GM10248 (cell line): ENCODE results near the gene METTL1.

Experiments
- CTCF ChIA-PET: fragments of 300-600 bp; sonication (Branson Sonifier 250); formaldehyde crosslinking; extraction: SDS; loops from one replicate; lab custom pipeline; 2021; ENCODE audit warnings: antibody characterized with exemption; lab: Yijun Ruan, JAX
- POLR2A ChIA-PET: fragments of 350-650 bp; sonication (Branson Sonifier 250); formaldehyde crosslinking; extraction: SDS; loops from one replicate; lab custom pipeline; 2020; ENCODE audit warnings: antibody characterized with exemption; lab: Yijun Ruan, JAX
- DNase-seq: peaks from one replicate; pipeline ENCODE4 v3.0.0; 2012; ENCODE audit errors: extremely low spot score
- TF ChIP-seq, protein P1 (sequence below): IDR thresholded peaks from 2 replicates; pipeline ENCODE4 v1.5.1; 2012; ENCODE audit warnings: mild to moderate bottlenecking, low read depth; ENCODE audit errors: extremely low read depth, missing control alignments, control extremely low read depth

Gene METTL1

DNA sequence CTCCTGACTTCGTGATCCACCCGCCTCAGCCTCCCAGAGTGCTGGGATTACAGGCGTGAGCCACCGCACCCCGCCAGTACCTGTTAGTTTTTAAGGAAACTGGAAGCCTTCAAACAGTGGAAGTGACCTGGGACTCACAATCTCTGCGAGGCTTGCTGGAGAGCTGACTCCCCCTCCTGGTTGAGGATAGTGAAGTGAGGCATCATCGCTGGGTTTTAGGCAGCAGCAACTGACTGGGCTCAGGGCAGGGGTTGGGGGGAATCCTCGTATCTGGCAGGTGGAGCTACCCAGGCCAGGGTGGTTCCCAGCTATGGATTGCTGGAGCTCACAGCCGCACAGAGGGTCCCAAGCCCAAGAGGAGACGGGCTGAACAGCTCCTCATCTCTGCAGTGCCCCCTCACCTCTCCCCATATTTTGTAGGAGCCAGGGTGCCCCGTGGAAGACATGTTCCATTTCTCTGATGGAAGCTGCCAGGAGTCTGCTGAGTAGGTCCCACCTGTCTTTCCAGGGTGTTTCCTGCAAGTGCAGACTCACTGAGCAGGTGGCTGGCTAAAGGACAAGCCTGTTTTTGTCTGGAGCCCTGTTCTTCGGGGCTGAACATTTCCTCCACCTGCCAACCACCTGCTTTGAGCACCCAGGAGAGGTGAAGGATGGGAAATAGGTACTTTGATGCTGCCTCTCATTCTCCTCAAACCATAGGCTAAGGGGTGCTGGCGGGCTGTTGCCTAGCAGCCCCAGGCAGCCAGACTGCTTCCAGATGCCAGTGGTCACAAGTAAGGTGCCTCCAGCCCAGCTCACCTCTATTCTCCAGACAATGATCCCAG lies 43.5 kb upstream of the METTL1 start:
- no peak for DNase-seq
- TF ChIP-seq, protein P1, sequence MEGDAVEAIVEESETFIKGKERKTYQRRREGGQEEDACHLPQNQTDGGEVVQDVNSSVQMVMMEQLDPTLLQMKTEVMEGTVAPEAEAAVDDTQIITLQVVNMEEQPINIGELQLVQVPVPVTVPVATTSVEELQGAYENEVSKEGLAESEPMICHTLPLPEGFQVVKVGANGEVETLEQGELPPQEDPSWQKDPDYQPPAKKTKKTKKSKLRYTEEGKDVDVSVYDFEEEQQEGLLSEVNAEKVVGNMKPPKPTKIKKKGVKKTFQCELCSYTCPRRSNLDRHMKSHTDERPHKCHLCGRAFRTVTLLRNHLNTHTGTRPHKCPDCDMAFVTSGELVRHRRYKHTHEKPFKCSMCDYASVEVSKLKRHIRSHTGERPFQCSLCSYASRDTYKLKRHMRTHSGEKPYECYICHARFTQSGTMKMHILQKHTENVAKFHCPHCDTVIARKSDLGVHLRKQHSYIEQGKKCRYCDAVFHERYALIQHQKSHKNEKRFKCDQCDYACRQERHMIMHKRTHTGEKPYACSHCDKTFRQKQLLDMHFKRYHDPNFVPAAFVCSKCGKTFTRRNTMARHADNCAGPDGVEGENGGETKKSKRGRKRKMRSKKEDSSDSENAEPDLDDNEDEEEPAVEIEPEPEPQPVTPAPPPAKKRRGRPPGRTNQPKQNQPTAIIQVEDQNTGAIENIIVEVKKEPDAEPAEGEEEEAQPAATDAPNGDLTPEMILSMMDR = no peak
- ChIA-PET POLR2A (no interaction called here), CTCF (interaction anchor here (5.0 kb wide), 1 partner anchor 12 kb away, joined by 30 read pairs; no protein-coding TSS in a partner anchor)

DNA sequence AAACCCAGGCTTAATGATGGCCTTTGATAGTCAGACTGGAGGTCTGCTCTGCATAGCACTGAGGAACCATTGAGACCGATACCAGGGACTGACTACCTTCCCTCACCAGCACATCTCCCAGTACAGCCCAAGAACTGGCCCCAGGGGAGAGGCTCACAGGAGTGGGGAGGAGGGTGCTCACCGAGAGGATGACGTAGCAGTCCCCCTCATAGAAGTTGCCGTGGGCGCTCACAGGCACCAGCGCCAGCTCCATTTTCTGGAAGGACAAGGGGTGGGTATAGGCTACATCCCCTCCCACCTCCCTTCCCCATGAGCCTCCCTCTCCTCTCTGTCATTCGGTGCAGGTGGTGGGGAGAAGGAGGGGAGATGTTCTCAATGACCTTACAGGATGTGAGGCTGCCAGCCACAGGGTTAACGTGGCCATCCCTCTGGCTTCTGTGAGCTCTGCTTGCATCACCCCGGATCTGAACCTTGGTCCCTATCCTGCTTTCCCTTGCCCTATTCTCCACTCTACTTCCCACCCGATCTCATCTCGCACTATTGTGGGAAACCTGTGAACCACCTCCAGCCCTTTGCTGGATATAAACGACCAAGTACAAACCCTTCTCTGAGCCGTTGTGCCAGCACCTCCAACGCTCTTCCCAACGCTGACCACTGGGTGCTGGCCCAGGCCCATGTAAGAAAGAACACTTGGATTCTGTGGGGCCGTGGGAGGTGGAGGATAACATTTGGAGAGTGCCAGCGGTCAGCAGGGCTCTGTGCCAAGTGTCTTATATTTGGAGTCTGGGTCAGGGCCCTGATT lies 42.3 kb upstream of the METTL1 start:
- ChIA-PET POLR2A (no interaction called here), CTCF (interaction anchor here (5.0 kb wide), 1 partner anchor 11 kb away, joined by 30 read pairs; no protein-coding TSS in a partner anchor)
- DNase-seq = no peak
- TF ChIP-seq, protein P1 = no peak

DNA sequence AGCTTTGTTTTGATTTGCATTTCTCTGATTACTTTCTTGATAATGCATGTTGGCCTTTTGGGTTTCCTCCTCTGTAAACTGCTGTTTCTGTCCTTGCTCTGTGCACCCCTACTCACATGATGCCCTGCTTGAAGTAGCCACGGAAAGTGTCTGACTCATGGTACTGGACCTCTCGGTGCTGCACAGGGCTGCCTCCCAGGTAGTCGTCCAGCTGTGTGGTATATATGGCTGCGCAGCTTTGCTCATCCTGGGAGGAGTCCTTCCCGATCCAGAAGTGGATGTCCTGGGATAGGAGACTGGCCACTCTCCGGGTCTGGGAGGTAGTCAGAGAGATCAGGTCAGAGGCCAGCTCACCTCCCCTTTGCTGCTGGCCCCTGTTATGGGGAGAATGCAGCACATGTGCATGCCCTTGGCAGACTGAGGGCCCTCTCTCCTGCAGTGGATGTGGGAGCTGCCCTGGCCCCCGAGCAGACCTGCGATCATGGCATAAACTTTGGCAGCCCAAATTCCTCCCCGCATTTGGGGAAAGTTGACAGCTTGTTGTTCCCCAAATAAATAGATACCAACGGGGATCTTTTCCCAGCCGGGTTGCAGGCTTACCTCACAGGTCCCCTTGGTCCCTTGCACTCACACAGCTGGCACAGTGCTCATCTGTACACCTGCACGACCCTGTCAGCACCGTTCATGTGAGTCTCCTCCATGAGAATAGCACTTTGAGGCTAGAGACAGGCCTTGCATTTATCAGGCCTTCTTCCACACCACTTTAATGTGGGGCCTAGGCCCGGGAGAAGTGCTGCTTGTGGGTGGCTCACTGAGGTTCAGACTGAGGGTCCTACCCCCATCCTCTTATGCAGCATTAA lies 41.4 kb upstream of the METTL1 start:
- no peak for DNase-seq
- ChIA-PET CTCF (interaction anchor here (1.1 to 5.0 kb wide), 7 partner anchors 10 to 89 kb away, joined by 3 to 30 read pairs (median 4); partner anchors contain the start of gene TSFM), POLR2A (no interaction called here)
- TF ChIP-seq, protein P1 = no peak

DNA sequence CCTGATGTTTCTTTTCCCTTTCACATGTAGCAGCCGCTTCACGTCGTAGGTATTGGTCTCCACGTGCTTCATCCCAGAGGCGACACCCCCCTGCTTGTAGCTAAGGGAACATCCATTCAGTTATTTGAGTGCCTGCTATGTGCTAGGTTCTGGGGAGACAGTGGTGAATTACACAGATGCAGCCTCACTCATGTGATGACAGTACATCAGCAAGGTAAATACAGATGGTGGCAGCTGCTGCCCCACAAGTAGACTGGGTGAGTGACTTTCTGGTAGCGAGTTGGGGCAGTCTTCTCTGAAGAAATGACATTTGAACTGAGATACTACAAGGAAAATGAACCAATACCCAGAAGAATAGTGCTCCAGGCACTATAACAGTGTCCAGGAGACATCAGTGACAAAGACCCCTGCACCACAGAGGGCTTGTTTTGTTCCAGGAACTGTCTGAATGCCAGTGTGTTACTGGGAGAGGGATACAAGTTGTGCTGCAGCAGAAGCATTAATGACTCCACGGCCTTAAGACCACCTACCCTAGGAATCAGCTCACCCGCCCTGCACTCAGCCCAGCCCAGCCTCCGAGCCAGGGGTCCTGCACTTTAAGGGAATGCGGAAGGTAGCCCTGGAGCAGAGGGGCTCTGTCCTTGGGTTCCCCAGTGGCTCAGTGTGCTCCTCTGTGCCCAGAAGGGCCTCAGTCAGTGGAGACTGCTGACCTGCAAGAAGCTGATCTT lies 39.3 kb upstream of the METTL1 start:
- TF ChIP-seq, protein P1 = no peak
- DNase-seq = no peak
- ChIA-PET POLR2A (no interaction called here), CTCF (interaction anchor here (1.5 to 5.0 kb wide), 4 partner anchors 8 to 91 kb away, joined by 4 to 30 read pairs (median 8); no protein-coding TSS in a partner anchor)

DNA sequence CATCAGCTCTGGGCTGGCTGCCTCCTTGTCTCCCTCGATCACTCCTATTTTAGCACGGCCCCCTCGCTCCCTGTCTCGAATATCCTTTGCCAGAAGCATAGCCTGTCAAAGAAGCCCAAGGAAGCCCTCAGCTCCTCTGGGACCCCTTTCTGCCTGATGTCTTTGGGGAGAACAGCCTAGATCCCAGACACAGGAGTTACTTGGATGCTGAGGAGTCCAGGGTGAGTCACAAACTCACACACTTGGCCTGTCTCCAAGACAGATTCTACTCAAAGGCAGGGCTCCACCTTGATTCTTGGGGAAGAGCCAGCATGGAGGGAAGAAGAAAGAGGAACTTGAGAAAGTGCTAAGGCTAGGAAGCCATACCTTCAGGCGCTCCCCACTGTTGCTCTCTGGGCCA lies 38.5 kb upstream of the METTL1 start:
- ChIA-PET CTCF (interaction anchor here (1.8 to 4.2 kb wide), 3 partner anchors 9 to 95 kb away, joined by 9 to 23 read pairs (median 10); partner anchors contain the start of gene TSFM), POLR2A (no interaction called here)
- TF ChIP-seq, protein P1 = no peak

More for the DNA sequence above, 38.5 kb upstream of the METTL1 start:
- DNase-seq = no peak
